GM10248 (cell line): ENCODE results near the gene TBCE.
"Not testable (repeated sequence)": the region's sequence is repeated elsewhere in the genome, so short reads cannot be mapped to it uniquely, and the experiment has no call there.

Source experiments
- CTCF ChIA-PET: fragments of 300-600 bp; sonication (Branson Sonifier 250); formaldehyde crosslinking; extraction: SDS; loops from one replicate; lab custom pipeline; 2021; ENCODE audit warnings: antibody characterized with exemption; lab: Yijun Ruan, JAX
- POLR2A ChIA-PET: fragments of 350-650 bp; sonication (Branson Sonifier 250); formaldehyde crosslinking; extraction: SDS; loops from one replicate; lab custom pipeline; 2020; ENCODE audit warnings: antibody characterized with exemption; lab: Yijun Ruan, JAX
- DNase-seq: peaks from one replicate; pipeline ENCODE4 v3.0.0; 2012; ENCODE audit errors: extremely low spot score
- TF ChIP-seq, protein P1 (sequence below): IDR thresholded peaks from 2 replicates; pipeline ENCODE4 v1.5.1; 2012; ENCODE audit warnings: mild to moderate bottlenecking, low read depth; ENCODE audit errors: extremely low read depth, missing control alignments, control extremely low read depth

Gene TBCE

GRCh38 chr1:235343726-235344125, 23.5 kb upstream of the TBCE start:
- ChIA-PET CTCF (interaction anchor here (1.3 to 1.8 kb wide), 2 partner anchors 15 to 72 kb away, joined by 3 to 5 read pairs; partner anchors contain the start of gene GGPS1), POLR2A (interaction anchor here (0.6 kb wide), 1 partner anchor 12 kb away, joined by 3 read pairs; no protein-coding TSS in a partner anchor)
- no peak for DNase-seq
- TF ChIP-seq, protein P1, sequence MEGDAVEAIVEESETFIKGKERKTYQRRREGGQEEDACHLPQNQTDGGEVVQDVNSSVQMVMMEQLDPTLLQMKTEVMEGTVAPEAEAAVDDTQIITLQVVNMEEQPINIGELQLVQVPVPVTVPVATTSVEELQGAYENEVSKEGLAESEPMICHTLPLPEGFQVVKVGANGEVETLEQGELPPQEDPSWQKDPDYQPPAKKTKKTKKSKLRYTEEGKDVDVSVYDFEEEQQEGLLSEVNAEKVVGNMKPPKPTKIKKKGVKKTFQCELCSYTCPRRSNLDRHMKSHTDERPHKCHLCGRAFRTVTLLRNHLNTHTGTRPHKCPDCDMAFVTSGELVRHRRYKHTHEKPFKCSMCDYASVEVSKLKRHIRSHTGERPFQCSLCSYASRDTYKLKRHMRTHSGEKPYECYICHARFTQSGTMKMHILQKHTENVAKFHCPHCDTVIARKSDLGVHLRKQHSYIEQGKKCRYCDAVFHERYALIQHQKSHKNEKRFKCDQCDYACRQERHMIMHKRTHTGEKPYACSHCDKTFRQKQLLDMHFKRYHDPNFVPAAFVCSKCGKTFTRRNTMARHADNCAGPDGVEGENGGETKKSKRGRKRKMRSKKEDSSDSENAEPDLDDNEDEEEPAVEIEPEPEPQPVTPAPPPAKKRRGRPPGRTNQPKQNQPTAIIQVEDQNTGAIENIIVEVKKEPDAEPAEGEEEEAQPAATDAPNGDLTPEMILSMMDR: no peak

DNA sequence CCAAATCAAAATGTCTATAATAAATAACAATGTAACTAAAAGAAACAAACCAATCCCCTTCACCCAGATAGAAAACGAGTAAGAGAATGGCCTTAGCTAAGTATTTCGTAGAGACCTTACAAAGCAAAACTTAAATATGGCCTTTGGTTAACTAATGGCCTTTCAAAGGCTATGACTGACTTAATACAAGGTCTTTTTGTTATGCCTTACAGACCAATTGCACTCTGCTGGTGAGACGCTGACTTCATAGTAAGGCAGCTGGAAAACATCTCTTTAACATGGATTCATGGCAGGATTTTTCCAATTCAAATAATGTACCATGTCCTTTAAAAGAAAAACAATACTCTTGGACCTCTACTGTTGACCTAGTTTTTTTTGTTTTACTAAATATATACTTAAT, 15.8 kb upstream of the TBCE start:
- no peak for DNase-seq
- TF ChIP-seq, protein P1: no peak
- POLR2A ChIA-PET: no interaction called here
- CTCF ChIA-PET: interaction anchor here (1.4 kb wide), 1 partner anchor 10 kb away, joined by 7 read pairs; no protein-coding TSS in a partner anchor

GRCh38 chr1:235351898-235352297, 15.3 kb upstream of the TBCE start:
- TF ChIP-seq, protein P1: no peak
- ChIA-PET POLR2A (interaction anchor here (0.6 kb wide), 1 partner anchor 571 kb away, joined by 3 read pairs; no protein-coding TSS in a partner anchor), CTCF (no interaction called here)
- no peak for DNase-seq

DNA sequence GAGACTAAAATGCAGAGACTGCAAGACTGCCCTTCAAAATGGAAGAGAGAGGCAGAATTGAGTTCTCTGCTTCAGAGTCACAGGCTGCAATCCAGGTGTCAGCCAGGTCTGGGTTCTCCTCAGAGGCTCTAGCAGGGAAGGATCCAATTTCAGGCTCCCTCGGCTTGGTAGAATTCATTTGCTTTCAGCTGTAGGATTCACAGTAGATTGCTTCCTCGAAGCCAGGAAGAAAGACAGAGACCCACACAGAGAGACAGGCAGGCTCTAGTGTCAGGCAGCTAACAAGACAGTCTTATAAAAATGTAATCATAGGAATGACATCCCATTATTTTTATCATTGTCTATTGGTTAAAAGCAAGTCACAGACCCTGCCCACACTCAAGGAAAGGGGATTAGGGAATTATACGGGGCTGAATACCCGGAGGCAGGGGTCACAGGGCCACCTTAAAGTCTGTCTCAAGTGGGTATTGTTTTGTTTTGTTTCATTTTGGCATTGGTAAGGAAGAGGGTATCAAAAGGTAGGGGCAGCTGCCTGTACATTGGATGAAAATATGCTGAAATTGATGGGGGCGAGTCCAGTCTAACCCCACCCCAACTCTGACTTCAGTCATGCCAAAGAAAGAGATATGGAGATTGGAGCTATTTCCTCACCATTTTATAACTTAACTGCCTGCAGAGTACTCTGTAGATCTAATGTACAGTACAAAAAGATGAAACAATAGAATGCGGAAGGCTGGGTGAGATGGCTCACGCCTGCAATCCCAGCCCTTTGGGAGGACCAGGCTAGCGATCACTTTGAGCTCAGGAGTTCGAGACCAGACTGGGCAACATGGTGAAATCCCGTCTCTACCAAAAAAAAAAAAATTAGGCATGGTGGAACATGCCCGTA, 9.5 kb upstream of the TBCE start:
- TF ChIP-seq, protein P1: no peak
- ChIA-PET POLR2A (interaction anchor here (0.7 to 1.2 kb wide), 2 partner anchors 10 to 146 kb away, joined by 3 read pairs; partner anchors contain the start of gene B3GALNT2), CTCF (interaction anchor here (2.0 to 2.6 kb wide), 2 partner anchors 10 to 59 kb away, joined by 4 to 11 read pairs; no protein-coding TSS in a partner anchor)
- DNase-seq: no peak

DNA sequence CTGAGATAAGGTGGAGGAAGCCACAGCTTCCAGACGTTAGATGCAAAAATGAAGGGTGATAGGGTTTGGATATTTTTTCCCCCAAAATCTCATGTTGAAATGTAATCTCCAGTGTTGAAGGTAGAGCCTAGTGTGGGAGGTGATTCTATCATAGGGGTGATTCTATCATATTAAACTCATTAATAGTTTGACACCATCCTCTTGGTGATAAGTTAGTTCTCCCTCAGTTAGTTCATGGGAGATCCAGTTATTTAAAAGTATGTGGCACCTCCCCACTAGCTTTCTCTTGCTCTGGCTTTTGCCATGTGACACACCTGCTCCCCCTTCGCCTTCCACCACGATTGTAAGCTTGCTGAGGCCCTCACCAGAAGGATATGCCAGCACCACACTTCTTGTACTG, 8.3 kb upstream of the TBCE start:
- ChIA-PET CTCF (interaction anchor here (0.8 to 2.6 kb wide), 2 partner anchors 46 to 58 kb away, joined by 3 to 11 read pairs; no protein-coding TSS in a partner anchor), POLR2A (interaction anchor here (0.7 to 1.2 kb wide), 2 partner anchors 9 to 145 kb away, joined by 3 to 4 read pairs; partner anchors contain the start of genes B3GALNT2 and TBCE)
- no peak for DNase-seq
- TF ChIP-seq, protein P1: no peak

DNA sequence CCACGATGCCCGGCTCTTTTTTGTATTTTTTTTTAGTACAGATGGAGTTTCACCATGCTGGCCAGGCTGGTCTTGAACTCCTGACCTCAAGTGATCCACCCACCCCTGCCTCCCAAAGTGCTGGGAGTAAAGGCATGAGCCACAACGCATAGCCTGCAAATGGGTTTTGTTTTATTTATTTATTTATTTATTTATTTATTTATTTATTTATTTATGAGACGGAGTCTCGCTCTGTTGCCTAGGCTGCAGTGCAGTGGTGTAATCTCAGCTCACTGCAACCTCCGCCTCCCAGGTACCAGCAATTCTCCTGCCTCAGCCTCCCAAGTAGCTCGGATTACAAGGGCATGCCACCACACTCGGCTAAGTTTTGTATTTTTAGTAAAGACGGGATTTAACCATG, 3.0 kb upstream of the TBCE start:
- CTCF ChIA-PET: interaction anchor here (1.1 to 1.3 kb wide), 2 partner anchors 19 to 52 kb away, joined by 3 to 4 read pairs; no protein-coding TSS in a partner anchor

More for the DNA sequence above, 3.0 kb upstream of the TBCE start:
- POLR2A ChIA-PET, DNase-seq: not testable (repeated sequence)
